T-cell (primary cell): Measurements from ENCODE around the gene PBXIP1. TPM values are rescaled to one million over a fixed set of nuclear protein-coding genes. Genes with fewer than 3 reads are reported as not detected.

Experiments
- ATAC-seq, 4 experiments: fragments of 200-7000 bp in 3 of 4; fragments of 150-1000 bp in 1 of 4; cut with Tn5 transposase; replicated peaks in 1 of 4; 1 replicate in 3 of 4; 2 replicates in 1 of 4; pipeline ENCODE4 v1.10.0; 2021; ENCODE audit warnings: moderate library complexity in 3 of 4, mild to moderate bottlenecking in 2 of 4, moderate number of reproducible peaks in 1 of 4
- CTCF ChIA-PET, 2 donors: fragments of 300-600 bp; sonication (Branson Sonifier 250); formaldehyde crosslinking; loops; one replicate each; lab custom pipeline; 2022; ENCODE audit warnings: antibody characterized with exemption in 2 of 2; lab: Charles Lee
- POLR2A ChIA-PET, 2 donors: fragments of 300-600 bp; sonication (Branson Sonifier 250); formaldehyde crosslinking; loops; one replicate each; lab custom pipeline; 2022; ENCODE audit warnings: antibody characterized with exemption in 2 of 2; lab: Charles Lee
- DNase-seq, 35 experiments: peaks; one replicate each; pipeline versions ENCODE4 v3.0.0 to v3.0.0-alpha.2; 2013 to 2023
- H3K27ac ChIP-seq: one replicate; pipeline ENCODE4 v1.5.1; 2013; ENCODE audit warnings: low read length
- H3K27me3 ChIP-seq, 2 experiments: replicated peaks in 1 of 2; 1 replicate in 1 of 2; 2 replicates in 1 of 2; pipeline versions ENCODE4 v1.6.1 to v1.7.0; 2013; ENCODE audit warnings: low read length in 1 of 2, mixed read lengths in 1 of 2; ENCODE audit not compliant: control insufficient read depth in 2 of 2, insufficient read depth in 2 of 2; ENCODE audit errors: extremely low read depth in 1 of 2
- H3K36me3 ChIP-seq, 2 donors: 1 replicate in 1 of 2; 2 replicates in 1 of 2; pipeline versions ENCODE4 v1.6.1 to v1.7.0; 2013; ENCODE audit warnings: low read length in 1 of 2; ENCODE audit not compliant: control insufficient read depth in 2 of 2, insufficient read depth in 1 of 2; ENCODE audit errors: extremely low read depth in 1 of 2
- H3K4me1 ChIP-seq, 2 experiments: 1 replicate in 1 of 2; 2 replicates in 1 of 2; pipeline versions ENCODE4 v1.6.1 to v1.7.0; 2013; ENCODE audit warnings: low read length in 2 of 2, mixed read lengths in 1 of 2; ENCODE audit not compliant: insufficient read depth in 2 of 2, control insufficient read depth in 1 of 2; ENCODE audit errors: extremely low read depth in 1 of 2
- H3K4me3 ChIP-seq, 2 donors: 1 replicate in 1 of 2; 2 replicates in 1 of 2; pipeline versions ENCODE4 v1.5.1 to v1.7.0; 2013; ENCODE audit warnings: mild to moderate bottlenecking in 2 of 2, low read length in 1 of 2, moderate library complexity in 1 of 2; ENCODE audit not compliant: control insufficient read depth in 1 of 2; ENCODE audit errors: extremely low read depth in 1 of 2
- H3K9me3 ChIP-seq: 2 replicates; pipeline ENCODE4 v1.7.0; 2013
- H3K27ac Mint-ChIP-seq, 2 donors: one replicate each; pipeline ENCODE4 v1.8.0; 2020 to 2021; ENCODE audit warnings: mild to moderate bottlenecking in 2 of 2, mixed read lengths in 2 of 2
- H3K27me3 Mint-ChIP-seq, 2 donors: one replicate each; pipeline ENCODE4 v1.8.0; 2021 to 2022; ENCODE audit warnings: mixed read lengths in 2 of 2
- H3K36me3 Mint-ChIP-seq: one replicate; pipeline ENCODE4 v1.8.0; 2021; ENCODE audit warnings: mixed read lengths
- H3K4me1 Mint-ChIP-seq, 3 donors: one replicate each; pipeline ENCODE4 v1.8.0; 2020 to 2022; ENCODE audit warnings: mixed read lengths in 3 of 3, mild to moderate bottlenecking in 1 of 3
- H3K4me3 Mint-ChIP-seq, 3 donors: one replicate each; pipeline ENCODE4 v1.8.0; 2020 to 2022; ENCODE audit warnings: mild to moderate bottlenecking in 3 of 3, mixed read lengths in 3 of 3, moderate library complexity in 3 of 3
- H3K9me3 Mint-ChIP-seq, 3 donors: one replicate each; pipeline ENCODE4 v1.8.0; 2020 to 2022; ENCODE audit warnings: mixed read lengths in 3 of 3
- WGBS: methylation state at CpG from one replicate; pipeline ENCODE4 v1.1.5; 2013; ENCODE audit warnings: missing lambda C conversion rate; ENCODE audit not compliant: insufficient coverage; 5-methylcytosine and 5-hydroxymethylcytosine counted together
- total RNA-seq, 35 experiments: library from RNA in 6 of 35; stranded (reverse) in 6 of 35; fragments of 120-200 nt in 1 of 35; gene quantifications; one replicate each; pipeline versions ENCODE4 v1.2.1 to v1.2.4 and lab custom pipeline; 2013 to 2026

PBXIP1 gene
- total RNA-seq, 5 donors from 2014 or later (not counting 1 experiment from before 2014, with no cell fraction given), result 299 to 450 (median 328) TPM

- Histone ChIP-seq H3K36me3 (peaks cover 5 to 32% of the 10 kb centered on the region in 2 donors), H3K27ac (no peak overlapping the region), H3K4me1 (peaks cover 36 to 73% of the 10 kb centered on the region in 2 experiments), H3K27me3 (no peaks in the 10 kb centered on the region), H3K4me3 (no peak overlapping the region), H3K9me3 (no peaks in the 10 kb centered on the region)
- WGBS, result no CpG with 5 or more reads among the region's 2 CpGs
- Mint-ChIP-seq H3K9me3 (no peaks in the 10 kb centered on the region), H3K4me3 (peak overlapping the region in 1 of 3 donors; percentile 37), H3K27ac (peak overlapping the region; percentile 73 to 100), H3K27me3 (no peaks in the 10 kb centered on the region), H3K4me1 (peaks cover 63 to 70% (median 68%) of the 10 kb centered on the region in 3 donors), H3K36me3 (peaks cover 10% of the 10 kb centered on the region)
- ATAC-seq (no peak), DNase-seq (no peak)
- CTCF ChIA-PET, result no interaction called here
- POLR2A ChIA-PET, result no interaction called here
Observed at GRCh38 chr1:154958036-154958435, 2.1 kb upstream of the PBXIP1 start.

GRCh38 chr1:154957091-154957657, 1.3 kb upstream of the PBXIP1 start:
- H3K9me3 Mint-ChIP-seq, result no peaks in the 10 kb centered on the region
- ATAC-seq, result no peak
- CTCF ChIA-PET, result no interaction called here
- no peak overlapping the region for H3K4me3 ChIP-seq
- WGBS, result 72% methylated on average over 2 of the region's 9 CpGs
- no peaks in the 10 kb centered on the region for H3K27me3 Mint-ChIP-seq
- peak overlapping the region; percentile 100 for H3K27ac Mint-ChIP-seq
- H3K36me3 Mint-ChIP-seq, result peaks cover 17% of the 10 kb centered on the region
- H3K36me3 ChIP-seq, result peaks cover 9 to 35% of the 10 kb centered on the region in 2 donors
- peak overlapping the region; percentile 99 for H3K27ac ChIP-seq
- H3K4me3 Mint-ChIP-seq, result peak overlapping the region in 2 of 3 donors; percentile 34 to 37
- peaks cover 65 to 71% (median 68%) of the 10 kb centered on the region in 3 donors for H3K4me1 Mint-ChIP-seq
- no peak for DNase-seq
- peaks cover 38 to 73% of the 10 kb centered on the region in 2 experiments for H3K4me1 ChIP-seq
- no peaks in the 10 kb centered on the region for H3K9me3 ChIP-seq
- H3K27me3 ChIP-seq, result no peaks in the 10 kb centered on the region
- POLR2A ChIA-PET, result interaction anchor here in 1 of 2 donors (0.5 to 0.6 kb wide), 3 partner anchors 17 to 1011 kb away, joined by 3 to 5 read pairs (median 4); no protein-coding TSS in a partner anchor

GRCh38 chr1:154956544-154956941, 644 bp upstream of the PBXIP1 start:
- 77% methylated on average over 2 of the region's 6 CpGs for WGBS
- H3K27ac ChIP-seq, result peak overlapping the region; percentile 99
- Mint-ChIP-seq H3K27me3 (no peaks in the 10 kb centered on the region), H3K4me1 (peaks cover 70 to 76% (median 73%) of the 10 kb centered on the region in 3 donors), H3K36me3 (peaks cover 17% of the 10 kb centered on the region), H3K9me3 (no peaks in the 10 kb centered on the region), H3K4me3 (peak overlapping the region; percentile 95 to 100 (median 97)), H3K27ac (peak overlapping the region; percentile 100)
- DNase-seq (no peak), ATAC-seq (no peak)
- H3K9me3 ChIP-seq, result no peaks in the 10 kb centered on the region
- H3K4me1 ChIP-seq, result peaks cover 39 to 77% of the 10 kb centered on the region in 2 experiments
- H3K4me3 ChIP-seq, result peak overlapping the region; percentile 79 to 94
- peaks cover 9 to 38% of the 10 kb centered on the region in 2 donors for H3K36me3 ChIP-seq
- ChIA-PET CTCF (interaction anchor here in 1 of 2 donors (1.0 to 2.2 kb wide), 7 partner anchors 8 to 622 kb away, joined by 3 to 14 read pairs (median 5); partner anchors contain the start of genes FLAD1 and PMVK), POLR2A (interaction anchor here (0.5 to 2.3 kb wide), 11 partner anchors 12 to 1012 kb away, joined by 3 to 23 read pairs (median 3); partner anchors contain the start of genes PMVK (in 2 of the 2), CKS1B (in 1 of the 2) and ZBTB7B (in 1 of the 2))
- H3K27me3 ChIP-seq, result no peaks in the 10 kb centered on the region

- CTCF ChIA-PET, result interaction anchor here (0.5 to 2.2 kb wide), 18 partner anchors 9 to 620 kb away, joined by 3 to 14 read pairs (median 4); partner anchors contain the start of genes FLAD1 (in 1 of the 2), KRTCAP2 (in 1 of the 2) and PMVK (in 1 of the 2)
- H3K27me3 ChIP-seq, result no peaks in the 10 kb centered on the region
- peak overlapping the region; percentile 95 to 100 (median 97) for H3K4me3 Mint-ChIP-seq
- peaks cover 38 to 83% of the 10 kb centered on the region in 2 experiments for H3K4me1 ChIP-seq
- H3K27ac ChIP-seq, result peak overlapping the region; percentile 99
- no peaks in the 10 kb centered on the region for H3K9me3 Mint-ChIP-seq
- no peaks in the 10 kb centered on the region for H3K9me3 ChIP-seq
- H3K4me3 ChIP-seq, result peak overlapping the region; percentile 79 to 94
- H3K27me3 Mint-ChIP-seq, result no peaks in the 10 kb centered on the region
- peaks cover 71 to 80% (median 76%) of the 10 kb centered on the region in 3 donors for H3K4me1 Mint-ChIP-seq
- ATAC-seq (peak; percentile 85 to 89 (median 86)), DNase-seq (peak; percentile 70 to 99 (median 94))
- H3K27ac Mint-ChIP-seq, result peak overlapping the region; percentile 100
- WGBS, result 5% methylated on average over 2 of the region's 4 CpGs
- peaks cover 14 to 52% of the 10 kb centered on the region in 2 donors for H3K36me3 ChIP-seq
- H3K36me3 Mint-ChIP-seq, result peaks cover 22% of the 10 kb centered on the region
- POLR2A ChIA-PET, result interaction anchor here (0.5 to 2.3 kb wide), 18 partner anchors 9 to 60 kb away, joined by 3 to 23 read pairs (median 5); partner anchors contain the start of genes PMVK (in 2 of the 2), CKS1B (in 1 of the 2), FLAD1 (in 1 of the 2) and ZBTB7B (in 1 of the 2)
Observed at GRCh38 chr1:154955039-154955717, 721 bp downstream of the PBXIP1 start.

GRCh38 chr1:154954541-154954940, 1.4 kb downstream of the PBXIP1 start:
- POLR2A ChIA-PET, result interaction anchor here (0.5 to 2.3 kb wide), 11 partner anchors 9 to 61 kb away, joined by 4 to 23 read pairs (median 6); partner anchors contain the start of genes CKS1B (in 1 of the 2), FLAD1 (in 1 of the 2) and PMVK (in 1 of the 2)
- Mint-ChIP-seq H3K9me3 (no peaks in the 10 kb centered on the region), H3K27me3 (no peaks in the 10 kb centered on the region)

More at GRCh38 chr1:154954541-154954940, 1.4 kb downstream of the PBXIP1 start:
- no peak for DNase-seq
- WGBS, result no CpG with 5 or more reads among the region's 3 CpGs
- ATAC-seq, result no peak
- Histone ChIP-seq H3K9me3 (no peaks in the 10 kb centered on the region), H3K36me3 (peaks cover 14 to 53% of the 10 kb centered on the region in 2 donors), H3K4me1 (peaks cover 38 to 79% of the 10 kb centered on the region in 2 experiments), H3K4me3 (peak overlapping the region; percentile 79 to 94), H3K27ac (peak overlapping the region; percentile 99), H3K27me3 (no peaks in the 10 kb centered on the region)
- Mint-ChIP-seq H3K36me3 (peaks cover 22% of the 10 kb centered on the region), H3K4me1 (peaks cover 68 to 77% (median 71%) of the 10 kb centered on the region in 3 donors), H3K27ac (peak overlapping the region; percentile 100), H3K4me3 (peak overlapping the region; percentile 95 to 100 (median 97))
- CTCF ChIA-PET, result interaction anchor here in 1 of 2 donors (0.7 to 2.2 kb wide), 6 partner anchors 10 to 62 kb away, joined by 3 to 14 read pairs (median 8); partner anchors contain the start of genes FLAD1 and PMVK
